Suprapubic skin (tissue), 3 donors: ENCODE data around the gene FXYD5.

Experiments used
- CTCF ChIP-seq, 2 donors: fragments of 200-600 bp in 1 of 2; fragments of 450-650 bp in 1 of 2; sonication (generic) in 1 of 2; IDR thresholded peaks; one replicate each; pipeline ENCODE4 v1.5.1; 2016 to 2019; ENCODE audit warnings: antibody characterized with exemption in 2 of 2, mild to moderate bottlenecking in 1 of 2, moderate library complexity in 1 of 2
- EP300 ChIP-seq: sonication (generic); formaldehyde crosslinking; IDR thresholded peaks from one replicate; pipeline ENCODE4 v1.6.1; 2017; ENCODE audit warnings: antibody characterized with exemption
- POLR2A ChIP-seq, 2 donors: fragments of 450-650 bp; IDR thresholded peaks; one replicate each; pipeline ENCODE4 v1.6.1; 2017; ENCODE audit warnings: antibody characterized with exemption in 2 of 2, mild to moderate bottlenecking in 2 of 2, moderate library complexity in 2 of 2

- TF ChIP-seq CTCF (IDR thresholded peaks at IDR 0.05) (no peak), EP300 (no peak), POLR2A (IDR thresholded peaks at IDR 0.05) (no peak)
Measured at GRCh38 chr19:35160629-35161433, 6.3 kb downstream of the FXYD5 start.
